PC-3 (cell line): Measurements from ENCODE around the gene UFSP1. TPM values are rescaled to one million over a fixed set of nuclear protein-coding genes. Genes with fewer than 3 reads are reported as not detected.
A peak's percentile ranks its signal among the peaks of the same experiment; 100 is the strongest.

Experiments used
- ATAC-seq: fragments of 200-7000 bp; cut with Tn5 transposase; 2 replicates; pipeline ENCODE4 v1.9.1; 2020; ENCODE audit warnings: mild to moderate bottlenecking, moderate library complexity
- BruUV-seq: library from RNA; stranded (reverse); fragments of 400-500 nt; replicated peaks from 2 replicates; lab custom pipeline; 2021; lab: Mats Ljungman, UMichigan
- CTCF ChIA-PET: fragments of 300-600 bp; sonication (Branson Sonifier 250); formaldehyde crosslinking; loops from one replicate; lab custom pipeline; 2022; ENCODE audit warnings: antibody characterized with exemption; lab: Charles Lee
- POLR2A ChIA-PET: fragments of 300-600 bp; sonication (Branson Sonifier 250); formaldehyde crosslinking; loops from one replicate; lab custom pipeline; 2022; ENCODE audit warnings: antibody characterized with exemption; ENCODE audit not compliant: unreplicated experiment; lab: Charles Lee
- DNase-seq: peaks from one replicate; pipeline ENCODE4 v3.0.0-alpha.2; 2015
- H2AFZ ChIP-seq: fragments of 300-600 bp; sonication (generic); 2 replicates; pipeline ENCODE4 v1.6.0; 2016; ENCODE audit warnings: antibody characterized with exemption, low read length
- H3F3A ChIP-seq: fragments of 300-600 bp; sonication (generic); one replicate; pipeline ENCODE4 v1.6.0; 2017; ENCODE audit warnings: antibody characterized with exemption, low read length, control low read depth, mild to moderate bottlenecking; ENCODE audit not compliant: unreplicated experiment
- H3K27ac ChIP-seq: fragments of 300-600 bp; sonication (generic); 2 replicates; pipeline ENCODE4 v1.5.1; 2016; ENCODE audit warnings: mild to moderate bottlenecking, low read length
- H3K27me3 ChIP-seq: fragments of 300-600 bp; sonication (generic); 2 replicates; pipeline ENCODE4 v1.6.1; 2016; ENCODE audit warnings: low read length, mixed read lengths
- H3K36me3 ChIP-seq: fragments of 300-600 bp; sonication (generic); 2 replicates; pipeline ENCODE4 v1.6.1; 2016; ENCODE audit warnings: low read depth, mixed run types, low read length, mixed read lengths
- H3K4me1 ChIP-seq: fragments of 300-600 bp; sonication (generic); 2 replicates; pipeline ENCODE4 v1.5.1; 2016; ENCODE audit warnings: low read length; ENCODE audit not compliant: insufficient read depth
- H3K4me2 ChIP-seq: fragments of 300-600 bp; sonication (generic); 2 replicates; pipeline ENCODE4 v1.6.0; 2016; ENCODE audit warnings: low read length
- H3K4me3 ChIP-seq: fragments of 300-600 bp; sonication (generic); 2 replicates; pipeline ENCODE4 v1.5.1; 2016; ENCODE audit warnings: mild to moderate bottlenecking, low read length, mixed read lengths
- H3K79me2 ChIP-seq: fragments of 300-600 bp; sonication (generic); 2 replicates; pipeline ENCODE4 v1.6.1; 2017; ENCODE audit warnings: low read length, mixed read lengths
- H3K9ac ChIP-seq: fragments of 300-600 bp; sonication (generic); 2 replicates; pipeline ENCODE4 v1.6.0; 2016; ENCODE audit warnings: mild to moderate bottlenecking, low read length
- H3K9me2 ChIP-seq: fragments of 300-600 bp; sonication (generic); replicated peaks from 2 replicates; pipeline ENCODE4 v1.6.1; 2016; ENCODE audit warnings: mixed run types, low read length, mixed read lengths
- H3K9me3 ChIP-seq: fragments of 300-600 bp; sonication (generic); 2 replicates; pipeline ENCODE4 v1.6.1; 2016; ENCODE audit warnings: low read length, mixed read lengths
- H4K20me1 ChIP-seq: fragments of 300-600 bp; sonication (generic); 2 replicates; pipeline ENCODE4 v1.6.1; 2016; ENCODE audit warnings: low read length, mixed read lengths
- CTCF ChIP-seq: fragments of 300-600 bp; sonication (generic); conservative IDR thresholded peaks from 2 replicates; pipeline ENCODE4 v1.5.1; 2017; ENCODE audit warnings: antibody characterized with exemption, low read depth, mild to moderate bottlenecking, low read length
- EZH2 ChIP-seq: fragments of 300-600 bp; sonication (generic); IDR thresholded peaks from one replicate; pipeline ENCODE4 v1.6.1; 2017; ENCODE audit warnings: antibody characterized with exemption, mild to moderate bottlenecking, low read length; ENCODE audit not compliant: unreplicated experiment
- EZH2phosphoT487 ChIP-seq: fragments of 300-600 bp; sonication (generic); IDR thresholded peaks from 2 replicates; pipeline ENCODE4 v1.6.1; 2018; ENCODE audit warnings: mild to moderate bottlenecking, antibody characterized with exemption, low read length, borderline replicate concordance
- intact Hi-C: fragments of 100-400 bp; cut with micrococcal nuclease; formaldehyde crosslinking; loops from 2 replicates; pipeline ENCODE4 v1.9.0; 2023
- total RNA-seq: library from RNA; depleted of rRNA; stranded (reverse); fragments of >200 nt; gene quantifications from 2 replicates; pipeline ENCODE4 v1.2.3, GENCODE V29; 2014

The UFSP1 gene
- total RNA-seq, 1 experiment from 2014 or later = 10.5 TPM

GRCh38 chr7:100890653-100891567 lies 1.4 kb upstream of the UFSP1 start:
- no peaks in the 10 kb centered on the region for H3K9me2 ChIP-seq
- peaks cover 33% of the 10 kb centered on the region for H3K79me2 ChIP-seq
- intact Hi-C loops = loop anchor here (10.0 kb wide), 1 partner anchor 244 kb away; no protein-coding TSS in a partner anchor
- no peaks in the 10 kb centered on the region for H4K20me1 ChIP-seq
- no peak for TF ChIP-seq EZH2phosphoT487
- TF ChIP-seq CTCF = no peak
- TF ChIP-seq EZH2 = no peak
- CTCF ChIA-PET = interaction anchor here (0.6 kb wide), 3 partner anchors 165 to 190 kb away, joined by 3 to 13 read pairs (median 3); no protein-coding TSS in a partner anchor
- H3K27ac ChIP-seq = peak overlapping the region; percentile 89
- peak overlapping the region; percentile 72; the same call in 1 of the 2 replicates for H3K4me3 ChIP-seq
- H2AFZ ChIP-seq = peak overlapping the region; percentile 75; the same call in 1 of the 2 replicates
- POLR2A ChIA-PET = interaction anchor here (0.6 to 1.4 kb wide), 2 partner anchors 195 to 213 kb away, joined by 5 read pairs; partner anchors contain the start of gene TRIM56
- H3K4me2 ChIP-seq = peak overlapping the region; percentile 95
- peak overlapping the region; percentile 99 for H3K9ac ChIP-seq
- H3F3A ChIP-seq = no peaks in the 10 kb centered on the region
- ATAC-seq = no peak
- no TSS peak for BruUV-seq
- peaks cover 8% of the 10 kb centered on the region for H3K27me3 ChIP-seq
- no peak for DNase-seq
- H3K9me3 ChIP-seq = no peaks in the 10 kb centered on the region
- H3K36me3 ChIP-seq = peaks cover 27% of the 10 kb centered on the region
- peaks cover 37% of the 10 kb centered on the region for H3K4me1 ChIP-seq

GRCh38 chr7:100888291-100888987 lies 1.1 kb downstream of the UFSP1 start:
- Histone ChIP-seq H3K79me2 (peaks cover 33% of the 10 kb centered on the region), H2AFZ (no peak overlapping the region), H3K4me1 (peaks cover 37% of the 10 kb centered on the region), H3K36me3 (peaks cover 44% of the 10 kb centered on the region), H3K9me3 (no peaks in the 10 kb centered on the region), H3F3A (no peaks in the 10 kb centered on the region), H3K9ac (peak overlapping the region; percentile 99), H3K4me3 (peak overlapping the region; percentile 81), H3K27me3 (no peaks in the 10 kb centered on the region), H4K20me1 (no peaks in the 10 kb centered on the region), H3K9me2 (no peaks in the 10 kb centered on the region), H3K27ac (peak overlapping the region; percentile 75), H3K4me2 (peak overlapping the region; percentile 97)
- TSS peak; percentile 46 for BruUV-seq
- CTCF ChIA-PET = no interaction called here
- ATAC-seq (no peak), DNase-seq (no peak)
- no peak for TF ChIP-seq CTCF
- no peak for TF ChIP-seq EZH2
- no peak for TF ChIP-seq EZH2phosphoT487
- POLR2A ChIA-PET = interaction anchor here (1.8 kb wide), 1 partner anchor 13 kb away, joined by 39 read pairs; the partner anchor contains the start of gene SRRT
- intact Hi-C loops = no loop called here
